BE2C (cell line): ENCODE measurements around the gene MIEN1.

ENCODE experiments used
- DNase-seq: peaks from one replicate; pipeline ENCODE4 v3.0.0-alpha.2; 2020
- H3K27me3 ChIP-seq: fragments of 250-450 bp; sonication (Bioruptor Pico); 2 replicates; pipeline ENCODE4 v1.5.1; 2020; ENCODE audit warnings: mild to moderate bottlenecking
- H3K36me3 ChIP-seq: fragments of 250-450 bp; sonication (Bioruptor Pico); 2 replicates; pipeline ENCODE4 v1.5.1; 2020; ENCODE audit warnings: mild to moderate bottlenecking
- H3K4me1 ChIP-seq: fragments of 250-450 bp; sonication (Bioruptor Pico); 2 replicates; pipeline ENCODE4 v1.5.1; 2020
- H3K4me3 ChIP-seq: 2 replicates; pipeline ENCODE4 v1.5.1; 2011; ENCODE audit warnings: low read depth, low read length
- H3K9me3 ChIP-seq: fragments of 250-450 bp; sonication (Bioruptor Pico); 2 replicates; pipeline ENCODE4 v1.5.1; 2020
- CTCF ChIP-seq: IDR thresholded peaks from 2 replicates; pipeline ENCODE4 v1.5.1; 2012; ENCODE audit warnings: mild to moderate bottlenecking, low read depth, low read length

Gene MIEN1

GRCh38 chr17:39722104-39722503 lies 8.2 kb downstream of the MIEN1 start:
- TF ChIP-seq CTCF: no peak
- Histone ChIP-seq H3K9me3 (no peaks in the 10 kb centered on the region), H3K36me3 (no peaks in the 10 kb centered on the region), H3K27me3 (0 out of 2 replicates have a peak, but pooled peaks cover 3% of the 10 kb centered on the region), H3K4me1 (no peaks in the 10 kb centered on the region), H3K4me3 (no peak overlapping the region)
- DNase-seq: no peak

GRCh38 chr17:39719563-39720355 lies 10.6 kb downstream of the MIEN1 start:
- Histone ChIP-seq H3K9me3 (no peaks in the 10 kb centered on the region), H3K4me1 (no peaks in the 10 kb centered on the region), H3K36me3 (no peaks in the 10 kb centered on the region), H3K4me3 (no peak overlapping the region), H3K27me3 (0 out of 2 replicates have a peak, but pooled peaks cover 7% of the 10 kb centered on the region)
- no peak for DNase-seq
- no peak for TF ChIP-seq CTCF

- no peaks in the 10 kb centered on the region for H3K4me1 ChIP-seq
- no peaks in the 10 kb centered on the region for H3K36me3 ChIP-seq
- no peak for TF ChIP-seq CTCF
- DNase-seq: no peak
- H3K4me3 ChIP-seq: no peak overlapping the region
- H3K27me3 ChIP-seq: peaks cover 7% of the 10 kb centered on the region; the same call in 1 of the 2 replicates
- no peaks in the 10 kb centered on the region for H3K9me3 ChIP-seq
These were observed 12.7 kb downstream of the MIEN1 start for GRCh38 chr17:39717660-39718059.

- Histone ChIP-seq H3K36me3 (no peaks in the 10 kb centered on the region), H3K9me3 (no peaks in the 10 kb centered on the region), H3K4me3 (no peak overlapping the region), H3K27me3 (peaks cover 11% of the 10 kb centered on the region; the same call in 1 of the 2 replicates), H3K4me1 (no peaks in the 10 kb centered on the region)
- no peak for DNase-seq
- no peak for TF ChIP-seq CTCF
These were observed 13.3 kb downstream of the MIEN1 start for GRCh38 chr17:39716879-39717536.

- no peak for TF ChIP-seq CTCF
- no peaks in the 10 kb centered on the region for H3K4me1 ChIP-seq
- H3K4me3 ChIP-seq: no peak overlapping the region
- no peaks in the 10 kb centered on the region for H3K36me3 ChIP-seq
- H3K9me3 ChIP-seq: no peaks in the 10 kb centered on the region
- no peak for DNase-seq
- H3K27me3 ChIP-seq: peaks cover 11% of the 10 kb centered on the region; the same call in 1 of the 2 replicates
These were observed 14.1 kb downstream of the MIEN1 start for GRCh38 chr17:39716073-39716818.
